GM12892 (cell line): ENCODE results near the gene STH.

Source experiments
- POLR2A ChIP-seq: IDR thresholded peaks from 2 replicates; pipeline ENCODE4 v1.6.1; 2011; ENCODE audit warnings: low read depth, low read length, control low read depth
- POLR2AphosphoS5 ChIP-seq: IDR thresholded peaks from 2 replicates; pipeline ENCODE4 v1.6.1; 2011; ENCODE audit warnings: low read depth, low read length, control low read depth
- TAF1 ChIP-seq: IDR thresholded peaks from 2 replicates; pipeline ENCODE4 v1.6.1; 2011; ENCODE audit warnings: low read depth, mild to moderate bottlenecking, control low read depth, low read length, borderline replicate concordance

DNA sequence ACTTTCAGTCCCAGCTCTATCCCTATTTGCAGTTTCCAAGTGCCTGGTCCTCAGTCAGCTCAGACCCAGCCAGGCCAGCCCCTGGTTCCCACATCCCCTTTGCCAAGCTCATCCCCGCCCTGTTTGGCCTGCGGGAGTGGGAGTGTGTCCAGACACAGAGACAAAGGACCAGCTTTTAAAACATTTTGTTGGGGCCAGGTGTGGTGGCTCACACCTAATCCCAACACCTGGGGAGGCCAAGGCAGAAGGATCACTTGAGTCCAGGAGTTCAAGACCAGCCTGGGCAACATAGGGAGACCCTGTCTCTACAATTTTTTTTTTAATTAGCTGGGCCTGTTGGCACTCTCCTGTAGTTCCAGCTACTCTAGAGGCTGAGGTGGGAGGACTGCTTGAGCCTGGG lies 1.7 kb downstream of the STH start:
- no peak for TF ChIP-seq POLR2AphosphoS5
- no peak for TF ChIP-seq TAF1
- no peak for TF ChIP-seq POLR2A
